ENCODE data around the gene CADPS2.

The CADPS2 gene

DNA sequence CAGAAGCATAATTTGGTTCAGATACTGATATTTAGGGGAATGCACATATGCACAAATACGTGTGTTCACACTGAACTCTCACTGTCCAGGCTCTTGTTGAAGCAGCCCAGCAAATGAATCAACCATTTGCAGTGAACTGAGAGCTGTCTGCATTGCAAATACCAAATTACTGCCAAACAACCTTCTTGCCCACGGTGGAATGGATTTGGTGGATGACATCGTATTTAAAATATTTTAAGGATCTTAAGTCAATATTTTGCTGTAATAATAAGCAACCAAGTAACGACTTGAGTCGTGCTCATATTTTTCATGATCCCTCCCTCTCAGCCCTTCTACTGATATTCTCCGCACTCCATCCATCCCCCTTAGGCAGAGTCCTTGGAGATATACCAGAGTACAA, 473.8 kb downstream of the CADPS2 start:
- TF ChIP-seq, protein P1, sequence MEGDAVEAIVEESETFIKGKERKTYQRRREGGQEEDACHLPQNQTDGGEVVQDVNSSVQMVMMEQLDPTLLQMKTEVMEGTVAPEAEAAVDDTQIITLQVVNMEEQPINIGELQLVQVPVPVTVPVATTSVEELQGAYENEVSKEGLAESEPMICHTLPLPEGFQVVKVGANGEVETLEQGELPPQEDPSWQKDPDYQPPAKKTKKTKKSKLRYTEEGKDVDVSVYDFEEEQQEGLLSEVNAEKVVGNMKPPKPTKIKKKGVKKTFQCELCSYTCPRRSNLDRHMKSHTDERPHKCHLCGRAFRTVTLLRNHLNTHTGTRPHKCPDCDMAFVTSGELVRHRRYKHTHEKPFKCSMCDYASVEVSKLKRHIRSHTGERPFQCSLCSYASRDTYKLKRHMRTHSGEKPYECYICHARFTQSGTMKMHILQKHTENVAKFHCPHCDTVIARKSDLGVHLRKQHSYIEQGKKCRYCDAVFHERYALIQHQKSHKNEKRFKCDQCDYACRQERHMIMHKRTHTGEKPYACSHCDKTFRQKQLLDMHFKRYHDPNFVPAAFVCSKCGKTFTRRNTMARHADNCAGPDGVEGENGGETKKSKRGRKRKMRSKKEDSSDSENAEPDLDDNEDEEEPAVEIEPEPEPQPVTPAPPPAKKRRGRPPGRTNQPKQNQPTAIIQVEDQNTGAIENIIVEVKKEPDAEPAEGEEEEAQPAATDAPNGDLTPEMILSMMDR (IDR thresholded peaks at IDR 0.05; ENCODE audit: poor library complexity, severe bottlenecking), result no peak
- Histone ChIP-seq H3K4me1 (ENCODE audit: insufficient read depth, poor library complexity, severe bottlenecking) (no peaks in the 10 kb centered on the region), H3K27me3 (ENCODE audit: insufficient read depth, poor library complexity, severe bottlenecking) (no peaks in the 10 kb centered on the region), H3K27ac (ENCODE audit: poor library complexity, severe bottlenecking) (no peak overlapping the region), H3K36me3 (ENCODE audit: low read depth) (no peaks in the 10 kb centered on the region), H3K9me3 (ENCODE audit: severe bottlenecking) (no peaks in the 10 kb centered on the region), H3K4me3 (ENCODE audit: severe bottlenecking) (no peak overlapping the region)
- DNase-seq (ENCODE audit: low spot score), result no peak
- ATAC-seq (ENCODE audit: low read depth), result no peak

DNA sequence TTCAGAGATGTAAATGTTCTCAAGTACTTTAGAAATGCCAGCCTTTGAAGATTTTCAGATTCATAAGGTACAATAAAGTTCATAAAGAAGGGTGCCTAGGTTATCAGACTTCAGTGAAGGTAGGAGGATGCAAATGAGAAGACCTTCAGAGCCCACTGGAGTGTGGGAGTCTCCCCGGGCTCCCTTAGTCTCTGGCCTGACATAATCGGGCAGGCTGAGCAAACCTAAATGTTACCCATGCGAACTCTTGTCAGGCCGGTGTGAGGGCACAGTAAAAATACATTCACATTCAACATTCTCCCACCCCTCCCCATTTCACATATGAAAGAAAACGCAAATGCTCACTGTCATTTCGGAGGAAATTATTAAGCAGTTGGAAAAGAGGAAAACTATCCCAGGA, 479.1 kb downstream of the CADPS2 start:
- Histone ChIP-seq H3K4me1 (ENCODE audit: insufficient read depth, poor library complexity, severe bottlenecking) (no peaks in the 10 kb centered on the region), H3K4me3 (ENCODE audit: severe bottlenecking) (no peak overlapping the region), H3K36me3 (ENCODE audit: low read depth) (no peaks in the 10 kb centered on the region), H3K27me3 (ENCODE audit: insufficient read depth, poor library complexity, severe bottlenecking) (no peaks in the 10 kb centered on the region), H3K9me3 (ENCODE audit: severe bottlenecking) (no peaks in the 10 kb centered on the region), H3K27ac (ENCODE audit: poor library complexity, severe bottlenecking) (no peak overlapping the region)
- DNase-seq (ENCODE audit: low spot score) (no peak), ATAC-seq (ENCODE audit: low read depth) (no peak)
- TF ChIP-seq, protein P1 (IDR thresholded peaks at IDR 0.05; ENCODE audit: poor library complexity, severe bottlenecking), result no peak

DNA sequence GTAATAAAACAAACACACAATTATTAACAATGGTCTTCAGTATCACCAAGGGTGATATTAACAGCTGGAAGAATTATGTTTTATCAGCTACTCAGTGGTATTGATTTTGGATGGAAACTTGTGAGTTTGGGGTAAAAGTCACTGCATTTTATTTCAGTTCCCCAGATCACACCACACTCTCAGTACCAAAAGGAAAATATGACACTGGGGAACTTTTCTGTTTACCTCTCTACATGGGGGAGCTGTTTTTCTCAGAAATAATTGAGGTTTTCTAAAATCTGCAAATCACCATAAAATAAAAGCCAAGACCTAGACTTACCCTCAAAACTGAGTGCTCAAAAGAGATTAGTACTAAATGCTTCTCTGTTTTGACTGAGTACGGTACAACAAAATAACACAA, 483.1 kb downstream of the CADPS2 start:
- Histone ChIP-seq H3K27me3 (ENCODE audit: insufficient read depth, poor library complexity, severe bottlenecking) (no peaks in the 10 kb centered on the region), H3K4me3 (ENCODE audit: severe bottlenecking) (no peak overlapping the region), H3K27ac (ENCODE audit: poor library complexity, severe bottlenecking) (no peak overlapping the region), H3K4me1 (ENCODE audit: insufficient read depth, poor library complexity, severe bottlenecking) (no peaks in the 10 kb centered on the region), H3K9me3 (ENCODE audit: severe bottlenecking) (no peaks in the 10 kb centered on the region), H3K36me3 (ENCODE audit: low read depth) (no peaks in the 10 kb centered on the region)
- ATAC-seq (ENCODE audit: low read depth), result no peak
- DNase-seq (ENCODE audit: low spot score), result no peak
- TF ChIP-seq, protein P1 (IDR thresholded peaks at IDR 0.05; ENCODE audit: poor library complexity, severe bottlenecking), result no peak

DNA sequence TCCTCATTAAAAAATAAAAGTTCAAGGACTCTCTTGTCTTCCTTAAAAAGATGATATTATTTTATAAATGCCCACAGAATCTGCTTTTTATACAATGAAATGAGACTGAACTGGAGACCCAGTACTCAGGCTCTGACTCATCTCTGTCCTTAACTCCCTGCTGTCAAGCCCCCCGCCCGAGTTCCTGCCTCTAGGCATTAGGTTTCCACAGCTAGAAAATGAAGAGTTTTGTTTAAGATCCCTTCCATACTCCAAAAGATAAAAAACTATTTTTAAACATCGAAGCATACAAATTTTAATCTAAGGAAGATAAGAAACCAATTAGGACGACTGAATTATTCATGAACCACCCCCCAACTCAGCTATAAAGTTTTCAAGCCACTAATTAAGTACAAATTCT, 484.0 kb downstream of the CADPS2 start:
- H3K36me3 ChIP-seq (ENCODE audit: low read depth), result no peaks in the 10 kb centered on the region
- TF ChIP-seq, protein P1 (IDR thresholded peaks at IDR 0.05; ENCODE audit: poor library complexity, severe bottlenecking), result no peak
- ATAC-seq (ENCODE audit: low read depth), result no peak
- H3K4me3 ChIP-seq (ENCODE audit: severe bottlenecking), result no peak overlapping the region
- H3K9me3 ChIP-seq (ENCODE audit: severe bottlenecking), result no peaks in the 10 kb centered on the region
- no peak for DNase-seq (ENCODE audit: low spot score)
- no peaks in the 10 kb centered on the region for H3K27me3 ChIP-seq (ENCODE audit: insufficient read depth, poor library complexity, severe bottlenecking)
- H3K27ac ChIP-seq (ENCODE audit: poor library complexity, severe bottlenecking), result no peak overlapping the region
- H3K4me1 ChIP-seq (ENCODE audit: insufficient read depth, poor library complexity, severe bottlenecking), result no peaks in the 10 kb centered on the region

DNA sequence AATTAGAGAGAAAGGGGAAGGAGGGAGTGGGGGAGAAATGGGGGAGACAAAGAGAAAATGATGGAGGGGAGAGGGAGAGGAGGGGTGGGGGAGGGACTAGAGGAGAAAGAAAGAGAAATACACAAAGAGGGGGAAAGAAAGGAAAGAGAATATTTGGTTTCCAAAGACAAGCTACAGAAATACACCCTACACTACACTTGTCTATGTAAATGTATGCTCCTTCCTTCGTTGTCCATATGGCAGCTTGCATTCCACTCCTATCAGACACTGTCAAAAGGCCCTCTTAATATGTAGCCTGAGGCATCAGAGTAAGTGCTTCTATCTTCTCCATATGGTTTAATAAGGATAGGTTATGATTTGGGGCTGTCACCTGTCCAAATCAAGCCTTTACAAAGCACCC, 488.9 kb downstream of the CADPS2 start:
- no peaks in the 10 kb centered on the region for H3K9me3 ChIP-seq (ENCODE audit: severe bottlenecking)
- no peak overlapping the region for H3K27ac ChIP-seq (ENCODE audit: poor library complexity, severe bottlenecking)
- TF ChIP-seq, protein P1 (IDR thresholded peaks at IDR 0.05; ENCODE audit: poor library complexity, severe bottlenecking), result no peak
- H3K4me1 ChIP-seq (ENCODE audit: insufficient read depth, poor library complexity, severe bottlenecking), result no peaks in the 10 kb centered on the region
- H3K4me3 ChIP-seq (ENCODE audit: severe bottlenecking), result no peak overlapping the region
- no peaks in the 10 kb centered on the region for H3K36me3 ChIP-seq (ENCODE audit: low read depth)
- H3K27me3 ChIP-seq (ENCODE audit: insufficient read depth, poor library complexity, severe bottlenecking), result no peaks in the 10 kb centered on the region
- DNase-seq (ENCODE audit: low spot score), result no peak
- no peak for ATAC-seq (ENCODE audit: low read depth)
